HG03097 (cell line): ENCODE data around the gene CYTH1.

Experiments used
- ATAC-seq: cut with Tn5 transposase; IDR thresholded peaks from one replicate; pipeline ENCODE4 v1.9.1; 2021; ENCODE audit not compliant: unreplicated experiment, low FRiP score

The CYTH1 gene

GRCh38 chr17:78659546-78659945, 122.5 kb downstream of the CYTH1 start:
- no peak for ATAC-seq

- ATAC-seq: no peak
Measured at GRCh38 chr17:78658281-78658785, 123.7 kb downstream of the CYTH1 start.

GRCh38 chr17:78655251-78655940, 126.7 kb downstream of the CYTH1 start:
- no peak for ATAC-seq

GRCh38 chr17:78654325-78654724, 127.7 kb downstream of the CYTH1 start:
- ATAC-seq: no peak

GRCh38 chr17:78653382-78653781, 128.7 kb downstream of the CYTH1 start:
- no peak for ATAC-seq

GRCh38 chr17:78652913-78653312, 129.2 kb downstream of the CYTH1 start:
- ATAC-seq: no peak

- no peak for ATAC-seq
Measured at GRCh38 chr17:78652024-78652423, 130.0 kb downstream of the CYTH1 start.

- no peak for ATAC-seq
Measured at GRCh38 chr17:78651554-78651953, 130.5 kb downstream of the CYTH1 start.

- ATAC-seq: no peak
Measured at GRCh38 chr17:78650093-78650715, 131.9 kb downstream of the CYTH1 start.

GRCh38 chr17:78648293-78648692, 133.8 kb downstream of the CYTH1 start:
- no peak for ATAC-seq

- no peak for ATAC-seq
Measured at GRCh38 chr17:78647032-78647431, 135.0 kb downstream of the CYTH1 start.

GRCh38 chr17:78645421-78646295, 136.4 kb downstream of the CYTH1 start:
- no peak for ATAC-seq

GRCh38 chr17:78644931-78645351, 137.1 kb downstream of the CYTH1 start:
- no peak for ATAC-seq

GRCh38 chr17:78644224-78644623, 137.8 kb downstream of the CYTH1 start:
- ATAC-seq: no peak

GRCh38 chr17:78643326-78643725, 138.7 kb downstream of the CYTH1 start:
- ATAC-seq: no peak

GRCh38 chr17:78642707-78643106, 139.4 kb downstream of the CYTH1 start:
- no peak for ATAC-seq

GRCh38 chr17:78641666-78642065, 140.4 kb downstream of the CYTH1 start:
- no peak for ATAC-seq

- ATAC-seq: no peak
Measured at GRCh38 chr17:78641243-78641642, 140.8 kb downstream of the CYTH1 start.

GRCh38 chr17:78640700-78641099, 141.4 kb downstream of the CYTH1 start:
- ATAC-seq: no peak

GRCh38 chr17:78637643-78638420, 144.2 kb downstream of the CYTH1 start:
- ATAC-seq: no peak
